ENCODE data around the gene GNAT3.

- TF ChIP-seq POLR2A (IDR thresholded peaks at IDR 0.05; ENCODE audit: borderline replicate concordance, extremely low read depth, insufficient read depth, insufficient read length) (no peak), CTCF (IDR thresholded peaks at IDR 0.05 in 2 of 3, conservative IDR thresholded peaks at IDR 0.05 in 1 of 3; ENCODE audit: borderline replicate concordance in 1 of 3, insufficient read depth in 1 of 3, low read depth in 2 of 3, low read length in 2 of 3) (no peak), EZH2 (IDR thresholded peaks at IDR 0.05) (no peak), EZH2phosphoT487 (IDR thresholded peaks at IDR 0.05; ENCODE audit: borderline replicate concordance) (no peak), YY1 (IDR thresholded peaks at IDR 0.05; ENCODE audit: extremely low read depth, insufficient replicate concordance, low read depth, low read length) (no peak), RAD21 (IDR thresholded peaks at IDR 0.05; ENCODE audit: low read depth) (no peak), EGR1 (IDR thresholded peaks at IDR 0.05; ENCODE audit: low read depth) (no peak), REST (IDR thresholded peaks at IDR 0.05; ENCODE audit: low read depth) (no peak), SIN3A (IDR thresholded peaks at IDR 0.05; ENCODE audit: low read depth) (no peak), POLR2AphosphoS5 (IDR thresholded peaks at IDR 0.05; ENCODE audit: low read depth, low read length) (no peak), FOSL1 (IDR thresholded peaks at IDR 0.05; ENCODE audit: low read depth) (no peak), JUND (IDR thresholded peaks at IDR 0.05) (no peak)
These were observed 71.0 kb downstream of the GNAT3 start for GRCh38 chr7:80440883-80441282.

Measured in HCT116 (cell line).